GM12875 (cell line): ENCODE data around the gene RSU1.

Source experiments
- H3K4me3 ChIP-seq: one replicate; pipeline ENCODE4 v1.5.1; 2011; ENCODE audit warnings: low read depth, low read length, control low read depth
- CTCF ChIP-seq: IDR thresholded peaks from 2 replicates; pipeline ENCODE4 v1.5.1; 2011; ENCODE audit warnings: low read depth, mild to moderate bottlenecking, control low read depth, inconsistent platforms, low read length, moderate library complexity, borderline replicate concordance; ENCODE audit not compliant: insufficient read depth

The RSU1 gene

DNA sequence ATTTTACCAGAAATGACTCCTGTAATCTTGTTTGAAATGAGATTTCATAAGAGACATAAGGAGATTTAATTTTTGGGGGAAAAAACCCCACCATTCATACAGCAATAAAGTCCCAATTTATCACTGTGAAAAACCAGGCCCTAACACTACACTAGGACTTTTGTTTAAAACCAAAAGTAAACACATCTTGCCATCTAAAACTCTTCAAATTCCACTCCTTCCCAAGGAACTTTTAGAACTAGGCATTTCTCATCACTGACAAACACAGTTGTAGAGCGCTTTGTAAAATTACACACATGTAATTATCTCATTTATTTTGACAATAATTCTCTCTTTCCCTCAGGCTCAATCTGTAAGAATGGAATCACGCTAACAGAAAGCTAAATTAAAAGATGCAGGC, 167.5 kb downstream of the RSU1 start:
- no peak for TF ChIP-seq CTCF
- no peak overlapping the region for H3K4me3 ChIP-seq

- no peak for TF ChIP-seq CTCF
- no peak overlapping the region for H3K4me3 ChIP-seq
Observed at GRCh38 chr10:16648366-16648765, 168.9 kb downstream of the RSU1 start.

- no peak overlapping the region for H3K4me3 ChIP-seq
- no peak for TF ChIP-seq CTCF
Observed at GRCh38 chr10:16646181-16647059, 170.8 kb downstream of the RSU1 start.

DNA sequence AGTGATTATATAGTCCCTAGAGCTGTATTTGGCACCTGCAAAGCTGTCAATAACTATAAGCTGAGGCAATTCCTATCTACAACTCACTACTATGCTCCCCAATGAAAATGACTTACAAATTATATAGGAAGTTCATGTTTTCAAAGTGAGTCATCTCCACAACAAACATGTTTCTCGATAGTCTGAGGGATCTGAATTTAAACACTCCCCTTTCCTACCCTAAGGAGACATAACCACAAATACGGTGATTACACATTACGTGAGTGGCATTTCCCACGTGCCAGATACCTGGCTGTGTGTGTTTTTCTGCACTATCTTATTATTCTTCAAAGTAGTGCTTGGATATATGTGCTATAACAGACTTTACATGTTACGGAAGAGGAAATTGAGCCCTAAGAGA, 173.1 kb downstream of the RSU1 start:
- no peak for TF ChIP-seq CTCF
- H3K4me3 ChIP-seq = no peak overlapping the region

- TF ChIP-seq CTCF = no peak
- no peak overlapping the region for H3K4me3 ChIP-seq
Observed at GRCh38 chr10:16643502-16643901, 173.7 kb downstream of the RSU1 start.

DNA sequence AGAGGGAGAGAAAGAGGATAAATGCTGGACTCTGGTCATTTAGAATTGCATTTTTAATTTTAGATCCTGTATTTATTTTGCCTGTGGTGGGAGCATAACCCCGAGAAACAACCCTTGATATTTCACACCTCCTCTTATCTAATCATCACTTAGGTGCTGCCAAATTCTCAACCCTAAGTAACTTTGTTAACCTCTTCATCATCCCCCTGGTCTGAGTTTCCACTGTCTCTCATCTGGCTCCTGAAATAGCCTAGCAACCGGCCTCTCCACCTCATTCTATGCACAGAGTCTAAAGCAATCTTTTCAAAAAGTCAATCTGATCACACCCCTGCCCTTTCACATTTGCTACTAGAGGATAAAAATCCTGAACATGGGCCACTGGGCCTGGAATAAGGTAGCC, 177.1 kb downstream of the RSU1 start:
- TF ChIP-seq CTCF = no peak
- H3K4me3 ChIP-seq = no peak overlapping the region

DNA sequence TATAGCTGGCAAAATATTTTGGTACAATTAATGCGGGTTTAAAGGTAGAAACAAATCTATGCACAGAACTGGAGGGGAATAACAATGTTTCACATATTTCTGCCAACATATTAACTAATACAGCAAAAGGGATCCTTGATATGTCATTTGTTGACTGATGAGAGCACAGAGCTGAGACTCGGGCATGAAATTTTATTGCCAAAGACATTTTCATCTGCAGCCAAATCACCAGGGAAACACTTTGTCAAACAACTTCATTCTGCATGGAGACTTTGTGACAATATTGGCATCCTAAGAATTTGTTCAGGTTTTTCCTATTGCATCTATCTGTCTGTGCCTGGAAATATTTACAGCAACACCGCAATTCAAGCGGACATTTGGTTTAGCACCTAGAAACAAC, 177.8 kb downstream of the RSU1 start:
- no peak for TF ChIP-seq CTCF
- H3K4me3 ChIP-seq = no peak overlapping the region
